Nucleus accumbens (tissue), 56 donors: ENCODE measurements around the gene FAM32A.
"Not testable (repeated sequence)": the region's sequence is repeated elsewhere in the genome, so short reads cannot be mapped to it uniquely, and the experiment has no call there.

Experiments
- DNase-seq, 56 donors: peaks; one replicate each; lab custom pipeline; 2025; lab: John Stamatoyannopoulos, UW

FAM32A gene

GRCh38 chr19:16161840-16162239 is 23.4 kb upstream of the FAM32A start:
- DNase-seq, result peak in 3 of 56 donors; percentile 4 to 9 (median 7)

- DNase-seq, result no peak
Measured at GRCh38 chr19:16164222-16164890, 20.9 kb upstream of the FAM32A start.

- DNase-seq, result no peak
Measured at GRCh38 chr19:16166417-16166816, 18.8 kb upstream of the FAM32A start.

GRCh38 chr19:16167055-16167454 is 18.2 kb upstream of the FAM32A start:
- DNase-seq, result no peak

- no peak for DNase-seq
Measured at GRCh38 chr19:16168465-16169081, 16.6 kb upstream of the FAM32A start.

GRCh38 chr19:16170134-16170533 is 15.1 kb upstream of the FAM32A start:
- no peak for DNase-seq

GRCh38 chr19:16175954-16176353 is 9.3 kb upstream of the FAM32A start:
- no peak for DNase-seq

- not testable (repeated sequence) for DNase-seq
Measured at GRCh38 chr19:16178866-16179265, 6.3 kb upstream of the FAM32A start.

- no peak for DNase-seq
Measured at GRCh38 chr19:16180611-16181010, 4.6 kb upstream of the FAM32A start.

- no peak for DNase-seq
Measured at GRCh38 chr19:16184665-16185122, 516 bp upstream of the FAM32A start.

GRCh38 chr19:16185768-16186123 is 536 bp downstream of the FAM32A start:
- peak in 16 of 56 donors; percentile 7 to 47 (median 24) for DNase-seq

- DNase-seq, result no peak
Measured at GRCh38 chr19:16188521-16188920, 3.3 kb downstream of the FAM32A start.

- DNase-seq, result no peak
Measured at GRCh38 chr19:16190198-16190597, 5.0 kb downstream of the FAM32A start.

GRCh38 chr19:16190736-16191135 is 5.5 kb downstream of the FAM32A start:
- no peak for DNase-seq

GRCh38 chr19:16191216-16191908 is 6.2 kb downstream of the FAM32A start:
- DNase-seq, result no peak

GRCh38 chr19:16193466-16193865 is 8.3 kb downstream of the FAM32A start:
- DNase-seq, result no peak

GRCh38 chr19:16197188-16197621 is 12.0 kb downstream of the FAM32A start:
- DNase-seq, result no peak

GRCh38 chr19:16197622-16198369 is 12.6 kb downstream of the FAM32A start, which contains the start of gene AP1M1:
Gene AP1M1, plus strand, starts transcription at chr19:16197911. Its CDS starts 116 bp downstream, at chr19:16198027.
- DNase-seq, result peak; percentile 72 to 98 (median 95)

GRCh38 chr19:16198370-16198651 is 13.1 kb downstream of the FAM32A start:
- DNase-seq, result no peak

- no peak for DNase-seq
Measured at GRCh38 chr19:16199275-16199932, 14.2 kb downstream of the FAM32A start.
